NCI-H345 (cell line): ENCODE data around the gene FYN.
A peak's percentile ranks its signal among the peaks of the same experiment; 100 is the strongest.

ENCODE experiments used
- DNase-seq: peaks from one replicate; lab custom pipeline; 2025; lab: John Stamatoyannopoulos, UW

FYN gene

GRCh38 chr6:111725446-111726112 is 147.7 kb downstream of the FYN start:
- no peak for DNase-seq

GRCh38 chr6:111724505-111724904 is 148.7 kb downstream of the FYN start:
- DNase-seq = no peak

- DNase-seq = no peak
Observed at GRCh38 chr6:111724039-111724438, 149.2 kb downstream of the FYN start.

GRCh38 chr6:111723412-111723970 is 149.8 kb downstream of the FYN start:
- no peak for DNase-seq

- no peak for DNase-seq
Observed at GRCh38 chr6:111722179-111722731, 151.0 kb downstream of the FYN start.

- no peak for DNase-seq
Observed at GRCh38 chr6:111721753-111722154, 151.5 kb downstream of the FYN start.

GRCh38 chr6:111720931-111721496 is 152.2 kb downstream of the FYN start:
- no peak for DNase-seq

- DNase-seq = no peak
Observed at GRCh38 chr6:111718990-111719389, 154.3 kb downstream of the FYN start.

GRCh38 chr6:111718326-111718725 is 154.9 kb downstream of the FYN start:
- DNase-seq = peak; percentile 91

GRCh38 chr6:111717621-111718020 is 155.6 kb downstream of the FYN start:
- DNase-seq = no peak

GRCh38 chr6:111716325-111716724 is 156.9 kb downstream of the FYN start:
- no peak for DNase-seq

- peak; percentile 95 for DNase-seq
Observed at GRCh38 chr6:111715321-111715720, 157.9 kb downstream of the FYN start.

- no peak for DNase-seq
Observed at GRCh38 chr6:111714416-111715270, 158.6 kb downstream of the FYN start.

GRCh38 chr6:111713811-111714210 is 159.4 kb downstream of the FYN start:
- no peak for DNase-seq

- no peak for DNase-seq
Observed at GRCh38 chr6:111713236-111713635, 160.0 kb downstream of the FYN start.

- peak; percentile 13 for DNase-seq
Observed at GRCh38 chr6:111711984-111712752, 161.1 kb downstream of the FYN start.

- DNase-seq = peak; percentile 89
Observed at GRCh38 chr6:111711476-111711875, 161.8 kb downstream of the FYN start.

GRCh38 chr6:111710911-111711310 is 162.3 kb downstream of the FYN start:
- no peak for DNase-seq

- DNase-seq = peak; percentile 9
Observed at GRCh38 chr6:111710439-111710838, 162.8 kb downstream of the FYN start.

- DNase-seq = peak; percentile 83
Observed at GRCh38 chr6:111709615-111710398, 163.4 kb downstream of the FYN start.

- no peak for DNase-seq
Observed at GRCh38 chr6:111709201-111709600, 164.1 kb downstream of the FYN start.
